Small intestine (tissue), 7 donors: ENCODE data around the gene BANF1. TPM values are rescaled to one million over a fixed set of nuclear protein-coding genes. Genes with fewer than 3 reads are reported as not detected.

Source experiments
- DNase-seq, 2 donors: peaks; one replicate each; pipeline versions ENCODE4 v3.0.0 to v3.0.0-alpha.2; 2013
- FAIRE-seq: peaks from 2 replicates; lab custom pipeline; 2012; peaks lifted over from hg19 to GRCh38; lab: Jason Lieb, UNC
- H3K27ac ChIP-seq, 3 donors: one replicate each; pipeline ENCODE4 v1.5.1; 2013; ENCODE audit warnings: low read length in 2 of 3, mild to moderate bottlenecking in 2 of 3, control low read depth in 1 of 3, inconsistent platforms in 1 of 3, low read depth in 1 of 3, moderate library complexity in 1 of 3
- H3K27me3 ChIP-seq, 3 donors: one replicate each; pipeline ENCODE4 v1.6.1; 2013; ENCODE audit warnings: low read length in 3 of 3, inconsistent platforms in 1 of 3; ENCODE audit not compliant: control insufficient read depth in 3 of 3, insufficient read depth in 3 of 3
- H3K36me3 ChIP-seq, 3 donors: one replicate each; pipeline ENCODE4 v1.6.1; 2013; ENCODE audit warnings: low read length in 3 of 3, inconsistent platforms in 1 of 3, low read depth in 1 of 3, mild to moderate bottlenecking in 1 of 3, moderate library complexity in 1 of 3; ENCODE audit not compliant: control insufficient read depth in 3 of 3, insufficient read depth in 2 of 3
- H3K4me1 ChIP-seq, 3 donors: one replicate each; pipeline ENCODE4 v1.6.1; 2013; ENCODE audit warnings: low read length in 2 of 3, inconsistent platforms in 1 of 3, low read depth in 1 of 3, mild to moderate bottlenecking in 1 of 3, moderate library complexity in 1 of 3; ENCODE audit not compliant: control insufficient read depth in 3 of 3, insufficient read depth in 2 of 3
- H3K4me3 ChIP-seq, 3 donors: one replicate each; pipeline ENCODE4 v1.5.1; 2013; ENCODE audit warnings: low read length in 3 of 3, control low read depth in 1 of 3, inconsistent platforms in 1 of 3, low read depth in 1 of 3, mild to moderate bottlenecking in 1 of 3, moderate library complexity in 1 of 3
- H3K9me3 ChIP-seq, 2 donors: one replicate each; pipeline ENCODE4 v1.6.1; 2013; ENCODE audit warnings: low read depth in 1 of 2, low read length in 1 of 2; ENCODE audit not compliant: control insufficient read depth in 2 of 2, insufficient read depth in 1 of 2
- WGBS, 3 donors: extraction: QIAGEN DNeasy Blood & Tissue Kit; methylation state at CpG; one replicate each; pipeline ENCODE4 v1.1.7; 2013; 5-methylcytosine and 5-hydroxymethylcytosine counted together
- polyA plus RNA-seq, 4 donors: library from polyadenylated mRNA; stranded (reverse) in 3 of 4; unstranded in 1 of 4; fragments of 200-250 nt in 3 of 4; fragments of 120-200 nt in 1 of 4; gene quantifications; one replicate each; pipeline versions ENCODE4 v1.2.1 to v1.2.3, GENCODE V29; 2013
- donor health status: healthy with polysubstance abuse.
- donor health status: control.
- donor health status: control.
- donor health status: Bipolar disorder and iron deficiency.
- donor health status: healthy.

BANF1 gene
- polyA plus RNA-seq, 4 donors, result 80.0 to 193 (median 100) TPM

DNA sequence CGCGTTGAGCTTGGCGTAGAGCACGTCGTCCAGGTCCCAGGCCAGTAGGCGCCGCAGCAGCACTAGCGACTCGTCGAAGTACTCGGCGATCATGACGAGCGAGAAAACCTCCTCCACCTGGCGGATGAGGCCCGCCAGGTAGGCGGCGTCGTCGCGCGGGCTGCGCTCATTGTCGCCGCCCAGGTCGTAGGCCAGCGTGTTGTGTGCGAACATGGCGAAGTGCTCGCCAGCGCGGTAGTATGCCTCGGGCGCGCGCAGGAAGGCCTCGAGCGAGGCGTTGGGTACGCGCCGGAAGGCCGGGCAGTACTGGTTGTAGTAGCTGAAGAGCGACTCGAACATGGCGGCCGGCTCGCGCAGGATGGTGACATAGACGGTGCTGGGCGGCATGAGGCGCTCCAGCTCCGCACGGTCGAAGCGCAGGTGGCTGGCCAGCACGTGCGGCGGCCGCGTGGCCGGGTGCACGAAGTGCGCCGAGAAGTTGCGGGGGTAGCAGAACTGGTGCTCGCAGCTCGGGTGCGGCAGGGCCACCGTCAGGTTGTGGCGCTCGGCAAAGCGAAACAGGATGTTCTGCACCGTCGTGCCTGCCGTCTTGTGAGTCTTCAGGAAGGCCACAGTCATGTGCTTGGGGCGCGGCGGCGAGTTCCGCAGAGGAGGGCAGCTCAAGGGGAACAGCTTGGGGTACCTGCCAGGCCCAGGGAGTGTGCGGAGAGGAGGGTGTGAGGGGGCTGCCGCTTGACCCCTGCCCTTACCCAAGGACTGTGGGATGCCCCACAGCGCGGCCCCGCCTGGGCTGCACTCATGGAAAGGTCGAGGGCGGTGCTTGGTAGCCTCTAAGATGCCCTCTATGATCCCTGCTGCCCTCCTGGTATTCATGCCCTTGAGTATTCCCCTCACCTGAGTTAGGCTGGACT, 40.9 kb downstream of the BANF1 start:
- WGBS, 3 donors, result 97 to 98% (median 97%) methylated on average over 87 to 88 of the region's 88 CpGs
- FAIRE-seq (no peak), DNase-seq (no peak)
- Histone ChIP-seq H3K27me3 (peaks cover 0 to 15% (median 0%) of the 10 kb centered on the region in 3 donors), H3K4me3 (no peak overlapping the region), H3K27ac (no peak overlapping the region), H3K36me3 (no peaks in the 10 kb centered on the region), H3K9me3 (no peaks in the 10 kb centered on the region), H3K4me1 (peaks cover 0 to 6% (median 0%) of the 10 kb centered on the region in 3 donors)

GRCh38 chr11:66044757-66045156, 42.5 kb downstream of the BANF1 start:
- no peak for FAIRE-seq
- Histone ChIP-seq H3K27ac (no peak overlapping the region), H3K27me3 (peaks cover 0 to 28% (median 2%) of the 10 kb centered on the region in 3 donors), H3K9me3 (no peaks in the 10 kb centered on the region), H3K4me1 (peaks cover 0 to 6% (median 0%) of the 10 kb centered on the region in 3 donors), H3K36me3 (no peaks in the 10 kb centered on the region), H3K4me3 (no peak overlapping the region)
- no peak for DNase-seq
- 51 to 63% (median 53%) methylated on average over 6 of the region's 6 CpGs for WGBS, 3 donors

DNA sequence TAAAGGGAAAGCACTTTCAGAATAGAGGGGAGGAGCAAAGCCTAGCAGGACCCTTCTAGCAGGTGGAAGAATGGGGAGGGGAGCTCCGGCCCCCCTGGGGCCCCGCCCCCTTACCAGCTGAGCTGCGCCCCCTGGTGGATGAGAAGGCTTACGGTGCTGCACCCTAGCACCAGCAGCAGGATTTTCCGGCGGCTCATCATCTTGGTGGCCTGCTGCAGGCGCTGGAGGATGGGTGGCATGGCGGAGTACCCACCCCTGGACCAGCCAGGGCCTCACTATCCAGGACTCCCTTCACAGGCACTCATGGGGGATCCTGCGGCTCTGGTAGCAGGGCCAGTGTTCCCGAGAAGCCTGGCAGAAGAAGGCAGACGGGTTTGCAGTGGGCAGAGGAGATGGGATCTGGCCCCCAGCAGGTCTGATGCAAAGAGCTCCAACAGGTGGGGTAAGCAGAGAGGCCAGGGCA, 42.9 kb downstream of the BANF1 start:
- Histone ChIP-seq H3K27ac (no peak overlapping the region), H3K27me3 (peaks cover 0 to 28% (median 2%) of the 10 kb centered on the region in 3 donors), H3K9me3 (no peaks in the 10 kb centered on the region), H3K4me3 (no peak overlapping the region), H3K4me1 (peaks cover 0 to 6% (median 0%) of the 10 kb centered on the region in 3 donors), H3K36me3 (no peaks in the 10 kb centered on the region)
- peak; percentile 65 to 81 for DNase-seq
- WGBS, 3 donors, result 10 to 14% (median 11%) methylated on average over 11 of the region's 11 CpGs
- FAIRE-seq, result no peak

DNA sequence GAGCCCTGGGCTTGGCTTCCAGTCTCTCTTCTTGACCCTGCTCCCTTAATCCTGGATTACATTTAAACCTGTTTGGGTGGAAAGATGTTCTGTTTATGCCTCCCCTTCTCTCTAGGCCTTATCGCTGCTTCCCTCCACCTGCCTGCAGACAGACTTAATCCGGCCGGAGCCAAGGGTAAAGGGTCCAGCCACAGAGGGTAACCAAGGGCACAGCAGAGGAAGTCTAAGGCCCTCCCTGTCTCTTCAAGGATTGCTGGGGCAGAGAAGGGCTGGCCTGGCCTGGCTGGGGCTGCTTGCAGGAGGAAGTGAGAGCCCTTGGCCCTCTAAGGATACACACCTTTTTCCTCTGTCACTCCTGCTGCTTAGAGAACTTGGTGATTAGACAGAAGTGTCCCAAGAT, 44.6 kb downstream of the BANF1 start:
- no peak for FAIRE-seq
- H3K27ac ChIP-seq, result no peak overlapping the region

DNA sequence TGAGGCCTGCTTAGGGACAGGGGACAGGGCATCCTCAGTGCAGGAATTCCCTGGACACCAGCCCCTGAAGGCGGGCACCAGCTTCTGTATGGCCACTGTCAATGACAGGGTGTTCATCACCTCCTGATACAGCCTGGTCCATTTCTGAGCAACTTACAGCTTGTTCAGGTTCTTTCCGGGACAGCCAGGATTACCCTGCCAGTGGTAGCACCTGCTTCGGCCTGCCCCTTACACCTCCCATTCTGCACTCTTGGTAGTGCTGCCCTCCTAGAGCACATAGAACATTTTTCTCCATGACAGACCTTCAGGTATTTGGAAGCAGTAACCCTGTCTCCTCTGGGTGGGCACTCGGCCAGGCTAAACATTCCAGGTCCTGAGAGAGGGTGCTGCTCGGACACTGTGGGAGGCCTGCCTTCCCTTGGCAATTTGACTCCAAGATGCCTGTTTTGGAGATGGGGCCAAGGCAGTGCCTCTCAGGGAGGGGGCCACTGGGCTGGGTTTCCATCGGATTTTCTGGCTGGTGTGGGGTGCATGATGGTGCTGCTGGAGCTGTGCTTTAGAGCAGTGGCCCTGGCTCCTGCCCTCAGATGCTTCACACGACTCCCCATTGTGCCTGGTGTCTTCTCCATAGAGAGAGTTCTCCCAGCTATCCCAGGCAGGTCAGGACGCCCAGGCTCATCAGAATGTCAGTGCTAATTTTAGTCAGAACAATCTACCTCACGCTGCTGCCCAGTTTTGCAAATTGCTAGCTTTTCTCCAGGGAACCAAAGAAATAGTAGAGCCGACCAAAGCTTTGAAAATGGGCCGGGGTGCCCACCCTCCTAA, 45.5 kb downstream of the BANF1 start:
- Histone ChIP-seq H3K4me1 (peaks cover 0 to 18% (median 2%) of the 10 kb centered on the region in 3 donors), H3K27ac (no peak overlapping the region), H3K27me3 (peaks cover 0 to 28% (median 2%) of the 10 kb centered on the region in 3 donors), H3K9me3 (no peaks in the 10 kb centered on the region), H3K4me3 (no peak overlapping the region), H3K36me3 (no peaks in the 10 kb centered on the region)
- DNase-seq (no peak), FAIRE-seq (no peak)
- WGBS, 3 donors, result 83 to 88% (median 85%) methylated on average over 11 of the region's 11 CpGs

More for the DNA sequence above, 44.6 kb downstream of the BANF1 start:
- Histone ChIP-seq H3K36me3 (no peaks in the 10 kb centered on the region), H3K9me3 (no peaks in the 10 kb centered on the region), H3K4me3 (no peak overlapping the region), H3K4me1 (peaks cover 0 to 18% (median 2%) of the 10 kb centered on the region in 3 donors), H3K27me3 (peaks cover 0 to 28% (median 2%) of the 10 kb centered on the region in 3 donors)
- no peak for DNase-seq
- WGBS, 3 donors, result 94 to 98% (median 96%) methylated on average over 3 of the region's 3 CpGs

- Histone ChIP-seq H3K36me3 (peaks cover 0 to 6% (median 0%) of the 10 kb centered on the region in 3 donors), H3K9me3 (no peaks in the 10 kb centered on the region), H3K27me3 (peaks cover 0 to 28% (median 2%) of the 10 kb centered on the region in 3 donors), H3K4me3 (no peak within 1 kb of the TSS), H3K27ac (no peak within 1 kb of the TSS), H3K4me1 (peaks cover 2 to 23% (median 4%) of the 10 kb centered on the region in 3 donors)
- FAIRE-seq, result no peak
- WGBS, 3 donors, result 13 to 23% (median 23%) methylated on average over 33 to 38 of the region's 39 CpGs
- no peak for DNase-seq
Observed at GRCh38 chr11:66048547-66049323, 46.4 kb downstream of the BANF1 start, which contains the start of gene GAL3ST3. Gene GAL3ST3, minus strand, starts transcription at chr11:66049161. Its CDS starts 3,746 bp downstream, at chr11:66045415.

GRCh38 chr11:66050581-66051231, 48.4 kb downstream of the BANF1 start:
- H3K4me3 ChIP-seq, result no peak overlapping the region
- FAIRE-seq (no peak), DNase-seq (no peak)
- peaks cover 2 to 24% (median 4%) of the 10 kb centered on the region in 3 donors for H3K4me1 ChIP-seq
- H3K9me3 ChIP-seq, result no peaks in the 10 kb centered on the region
- H3K27me3 ChIP-seq, result peaks cover 0 to 24% (median 2%) of the 10 kb centered on the region in 3 donors
- H3K36me3 ChIP-seq, result peaks cover 2 to 19% (median 6%) of the 10 kb centered on the region in 3 donors
- peak overlapping the region; percentile 90 to 91 (median 90) for H3K27ac ChIP-seq
- 56 to 84% (median 69%) methylated on average over 5 of the region's 5 CpGs for WGBS, 3 donors
